GM12865 (cell line): ENCODE measurements around the gene UBE2D3.

Experiments
- DNase-seq: peaks from one replicate; pipeline ENCODE4 v3.0.0; 2010; ENCODE audit warnings: low read depth
- H3K4me3 ChIP-seq: 2 replicates; pipeline ENCODE4 v1.5.1; 2011; ENCODE audit warnings: mild to moderate bottlenecking, low read depth, low read length, control low read depth
- TF ChIP-seq, protein P1 (sequence below): IDR thresholded peaks from 2 replicates; pipeline ENCODE4 v1.5.1; 2011; ENCODE audit warnings: low read length, control low read depth, low read depth, inconsistent platforms; ENCODE audit not compliant: insufficient read depth; ENCODE audit errors: missing control alignments

The UBE2D3 gene

DNA sequence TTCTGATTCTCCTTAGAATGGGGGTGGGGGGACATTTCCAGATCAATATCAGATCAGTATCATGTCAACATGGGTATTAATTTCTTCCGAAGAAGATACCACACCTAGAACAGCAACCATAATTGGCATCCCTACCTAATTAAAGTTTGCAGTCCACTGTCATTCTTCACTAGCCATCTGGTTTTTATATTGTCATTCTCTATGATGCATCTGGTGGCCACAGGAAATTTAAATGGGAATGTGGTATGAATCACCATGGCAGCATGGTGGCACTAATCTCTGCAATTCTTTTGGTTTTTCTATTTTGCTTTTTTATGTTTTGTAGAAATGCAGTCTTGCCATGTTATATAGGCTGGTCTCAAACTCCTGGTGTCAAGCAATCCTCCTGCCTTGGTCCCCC lies 16.6 kb upstream of the UBE2D3 start:
- DNase-seq = no peak
- TF ChIP-seq, protein P1, sequence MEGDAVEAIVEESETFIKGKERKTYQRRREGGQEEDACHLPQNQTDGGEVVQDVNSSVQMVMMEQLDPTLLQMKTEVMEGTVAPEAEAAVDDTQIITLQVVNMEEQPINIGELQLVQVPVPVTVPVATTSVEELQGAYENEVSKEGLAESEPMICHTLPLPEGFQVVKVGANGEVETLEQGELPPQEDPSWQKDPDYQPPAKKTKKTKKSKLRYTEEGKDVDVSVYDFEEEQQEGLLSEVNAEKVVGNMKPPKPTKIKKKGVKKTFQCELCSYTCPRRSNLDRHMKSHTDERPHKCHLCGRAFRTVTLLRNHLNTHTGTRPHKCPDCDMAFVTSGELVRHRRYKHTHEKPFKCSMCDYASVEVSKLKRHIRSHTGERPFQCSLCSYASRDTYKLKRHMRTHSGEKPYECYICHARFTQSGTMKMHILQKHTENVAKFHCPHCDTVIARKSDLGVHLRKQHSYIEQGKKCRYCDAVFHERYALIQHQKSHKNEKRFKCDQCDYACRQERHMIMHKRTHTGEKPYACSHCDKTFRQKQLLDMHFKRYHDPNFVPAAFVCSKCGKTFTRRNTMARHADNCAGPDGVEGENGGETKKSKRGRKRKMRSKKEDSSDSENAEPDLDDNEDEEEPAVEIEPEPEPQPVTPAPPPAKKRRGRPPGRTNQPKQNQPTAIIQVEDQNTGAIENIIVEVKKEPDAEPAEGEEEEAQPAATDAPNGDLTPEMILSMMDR = no peak
- no peak overlapping the region for H3K4me3 ChIP-seq

DNA sequence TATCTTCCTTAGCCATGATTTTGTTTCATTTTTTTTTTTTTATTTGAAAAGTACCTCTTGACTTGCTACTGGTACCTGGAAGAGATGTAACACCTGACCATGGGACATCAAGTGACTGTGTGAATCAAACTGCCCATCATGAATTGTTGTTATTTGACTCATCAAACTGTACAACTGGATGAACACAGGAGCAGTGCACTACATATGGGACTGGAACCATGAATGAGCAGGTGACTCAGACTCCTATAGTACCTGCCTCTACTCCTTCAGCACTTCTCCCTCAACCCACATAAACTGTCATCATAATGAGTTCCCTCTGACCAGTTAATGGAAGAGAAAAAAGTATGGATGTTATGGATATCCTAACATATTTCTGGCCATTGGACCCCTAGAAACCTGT lies 15.9 kb upstream of the UBE2D3 start:
- no peak overlapping the region for H3K4me3 ChIP-seq
- TF ChIP-seq, protein P1 = no peak
- no peak for DNase-seq

DNA sequence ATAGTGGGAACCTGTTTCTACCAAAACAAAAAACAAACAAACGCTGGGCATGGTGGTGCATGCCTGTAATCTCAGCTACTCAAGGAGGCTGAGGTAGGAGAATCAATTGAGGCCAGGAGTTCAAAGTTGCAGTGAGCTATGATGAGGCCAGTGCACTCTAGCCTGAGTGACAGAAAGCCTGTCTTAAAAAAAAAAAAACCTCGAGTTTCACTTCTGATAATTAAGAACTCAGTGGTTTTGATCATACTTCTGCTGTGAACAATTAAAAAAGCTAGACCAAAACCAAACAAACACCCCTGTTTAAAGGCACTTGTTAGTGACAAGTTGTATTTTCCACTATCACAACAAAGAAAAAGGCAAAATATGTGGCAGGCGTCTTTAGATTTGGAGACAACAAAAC lies 15.0 kb upstream of the UBE2D3 start:
- no peak for DNase-seq
- TF ChIP-seq, protein P1 = no peak
- no peak overlapping the region for H3K4me3 ChIP-seq

DNA sequence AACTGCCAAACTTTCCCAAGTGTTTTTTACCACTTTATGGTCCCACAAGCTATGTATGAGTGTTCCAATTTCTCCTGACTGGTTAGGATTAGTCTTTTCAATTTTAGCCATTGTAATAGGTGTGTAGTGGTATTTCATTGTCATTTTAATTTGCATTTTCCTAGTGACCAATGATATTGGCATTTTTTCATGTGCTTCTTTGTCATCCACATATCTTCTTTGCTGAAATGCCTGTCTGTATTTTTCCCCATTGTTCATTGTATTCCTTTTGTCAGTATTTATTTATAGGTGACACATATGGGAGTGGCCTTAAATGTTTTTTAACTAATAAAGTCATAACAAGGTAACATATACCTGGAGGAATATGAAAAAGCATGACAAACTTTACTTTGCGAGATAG lies 9.2 kb upstream of the UBE2D3 start:
- H3K4me3 ChIP-seq = no peak overlapping the region
- no peak for DNase-seq
- TF ChIP-seq, protein P1 = no peak

DNA sequence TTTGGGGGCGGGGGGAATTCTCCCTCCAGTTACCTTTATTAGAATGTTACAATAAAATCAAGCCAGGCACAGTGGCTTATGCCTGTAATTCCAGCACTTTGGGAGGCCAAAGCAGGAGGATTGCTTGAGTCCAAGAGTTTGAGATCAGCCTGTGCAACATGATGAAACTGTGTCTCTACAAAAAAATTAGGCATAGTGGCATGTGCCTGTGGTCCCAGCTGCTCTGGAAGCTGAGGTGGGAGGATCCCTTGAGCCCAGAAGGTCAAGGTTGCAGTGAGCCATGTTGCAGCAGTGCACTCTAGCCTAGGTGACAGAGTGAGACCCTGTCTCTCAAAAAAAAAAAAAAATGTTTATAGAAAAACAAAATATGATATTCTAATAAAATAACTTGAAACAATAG lies 5.3 kb upstream of the UBE2D3 start:
- no peak overlapping the region for H3K4me3 ChIP-seq
- TF ChIP-seq, protein P1 = no peak
- DNase-seq = no peak

DNA sequence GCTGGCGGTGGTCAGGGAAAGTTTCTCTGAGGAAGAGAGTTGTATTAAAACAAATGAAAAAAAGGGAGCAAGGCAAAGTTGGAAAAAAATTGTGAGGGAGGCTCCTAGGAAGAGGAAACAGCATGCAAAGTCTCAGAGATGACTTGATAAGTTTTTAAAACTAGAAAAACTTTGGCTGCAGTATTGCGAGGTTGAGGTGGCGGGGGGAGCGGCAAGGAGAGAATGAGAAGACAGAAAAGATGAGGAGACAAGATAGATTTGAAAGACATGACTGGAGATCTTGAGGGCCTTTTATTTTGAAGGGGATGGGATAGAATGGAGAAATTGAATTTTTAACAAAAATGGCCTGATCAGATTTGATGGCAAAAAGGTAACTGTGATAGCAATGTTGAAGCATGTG lies 4.8 kb upstream of the UBE2D3 start:
- TF ChIP-seq, protein P1 = no peak
- H3K4me3 ChIP-seq = no peak overlapping the region
- DNase-seq = no peak

DNA sequence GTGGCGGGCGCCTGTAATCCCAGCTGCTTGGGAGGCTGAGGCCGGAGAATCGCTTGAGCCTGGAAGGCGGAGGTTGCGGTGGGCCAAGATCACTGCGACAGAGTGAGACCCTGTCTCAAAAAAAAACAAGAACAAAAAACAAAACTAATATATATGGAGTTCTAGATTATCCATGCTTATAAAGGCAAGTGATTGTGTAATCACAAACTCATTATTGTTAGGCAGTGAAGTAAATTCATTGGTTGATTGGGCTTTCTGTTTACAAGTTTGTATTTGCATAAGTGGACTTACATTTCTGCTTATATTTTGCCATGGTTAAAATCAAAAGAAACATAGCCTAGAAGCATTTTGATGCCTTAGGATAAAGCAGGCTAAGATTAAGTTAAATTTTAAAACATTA lies 2.5 kb upstream of the UBE2D3 start:
- TF ChIP-seq, protein P1 = no peak
- no peak for DNase-seq
- no peak overlapping the region for H3K4me3 ChIP-seq
